ENCODE data around the gene KCNIP1.
"Not testable (repeated sequence)": the region's sequence is repeated elsewhere in the genome, so short reads cannot be mapped to it uniquely, and the experiment has no call there.

Gene KCNIP1

DNA sequence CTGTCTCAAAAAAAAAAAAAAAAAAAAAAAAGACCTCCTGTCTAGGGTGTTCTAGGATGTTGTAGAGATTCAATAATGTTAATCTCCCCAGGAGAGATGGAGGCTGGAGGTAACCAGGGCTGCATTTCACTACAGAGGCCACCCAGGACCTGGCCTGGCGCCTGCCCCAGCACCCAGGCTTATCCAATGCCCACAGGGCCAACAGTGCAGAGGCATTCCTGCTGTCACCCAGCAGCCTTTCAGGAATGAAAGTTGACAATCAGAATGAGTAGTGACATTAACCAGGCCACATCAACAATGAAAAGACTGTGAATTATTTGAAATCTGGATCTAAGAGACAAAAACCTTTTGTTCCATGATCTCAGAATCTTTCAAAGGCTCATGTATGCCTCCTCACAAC is 243.5 kb downstream of the KCNIP1 start:
- WGBS = 91% methylated on average over 1 of the region's 1 CpG
- H3K27me3 ChIP-seq (ENCODE audit: insufficient read depth, low read length) = peaks cover 6% of the 10 kb centered on the region; the same call in 1 of the 2 replicates
- H3K9ac ChIP-seq (ENCODE audit: low read depth, low read length) = no peak overlapping the region
- no peak overlapping the region for H3K27ac ChIP-seq (ENCODE audit: low read depth, low read length)
- H3K4me1 ChIP-seq (ENCODE audit: insufficient read depth, low read length) = peaks cover 13% of the 10 kb centered on the region
- no peaks in the 10 kb centered on the region for H3K9me3 ChIP-seq (ENCODE audit: insufficient read depth, low read depth, low read length)
- H3K4me3 ChIP-seq (ENCODE audit: low read length) = no peak overlapping the region
- no peaks in the 10 kb centered on the region for H3K36me3 ChIP-seq (ENCODE audit: insufficient read depth, low read length)

DNA sequence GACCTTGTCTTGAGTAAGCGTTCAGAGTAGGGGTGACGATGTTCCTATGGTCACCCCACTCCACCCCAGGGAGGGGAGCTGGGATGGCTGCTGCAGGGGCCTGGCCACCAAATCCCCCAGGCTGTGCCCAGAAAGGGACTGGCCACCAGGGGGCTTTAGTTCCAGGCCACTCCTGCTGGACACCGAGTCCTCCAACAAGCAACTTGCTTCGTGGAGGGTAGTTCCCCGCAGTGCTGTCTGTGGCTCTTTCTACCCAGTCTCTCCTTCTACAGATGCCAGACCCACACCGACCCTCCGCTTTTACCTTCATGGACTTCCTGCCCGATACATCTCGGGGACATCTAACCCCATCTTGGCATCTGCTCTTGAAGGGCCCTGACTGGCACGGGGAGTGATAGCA is 244.0 kb downstream of the KCNIP1 start:
- H3K36me3 ChIP-seq (ENCODE audit: insufficient read depth, low read length) = no peaks in the 10 kb centered on the region
- 87% methylated on average over 10 of the region's 10 CpGs for WGBS
- no peak overlapping the region for H3K27ac ChIP-seq (ENCODE audit: low read depth, low read length)
- no peak overlapping the region for H3K4me3 ChIP-seq (ENCODE audit: low read length)
- H3K9me3 ChIP-seq (ENCODE audit: insufficient read depth, low read depth, low read length) = no peaks in the 10 kb centered on the region
- no peak overlapping the region for H3K9ac ChIP-seq (ENCODE audit: low read depth, low read length)
- H3K4me1 ChIP-seq (ENCODE audit: insufficient read depth, low read length) = peaks cover 13% of the 10 kb centered on the region
- H3K27me3 ChIP-seq (ENCODE audit: insufficient read depth, low read length) = peaks cover 6% of the 10 kb centered on the region; the same call in 1 of the 2 replicates

DNA sequence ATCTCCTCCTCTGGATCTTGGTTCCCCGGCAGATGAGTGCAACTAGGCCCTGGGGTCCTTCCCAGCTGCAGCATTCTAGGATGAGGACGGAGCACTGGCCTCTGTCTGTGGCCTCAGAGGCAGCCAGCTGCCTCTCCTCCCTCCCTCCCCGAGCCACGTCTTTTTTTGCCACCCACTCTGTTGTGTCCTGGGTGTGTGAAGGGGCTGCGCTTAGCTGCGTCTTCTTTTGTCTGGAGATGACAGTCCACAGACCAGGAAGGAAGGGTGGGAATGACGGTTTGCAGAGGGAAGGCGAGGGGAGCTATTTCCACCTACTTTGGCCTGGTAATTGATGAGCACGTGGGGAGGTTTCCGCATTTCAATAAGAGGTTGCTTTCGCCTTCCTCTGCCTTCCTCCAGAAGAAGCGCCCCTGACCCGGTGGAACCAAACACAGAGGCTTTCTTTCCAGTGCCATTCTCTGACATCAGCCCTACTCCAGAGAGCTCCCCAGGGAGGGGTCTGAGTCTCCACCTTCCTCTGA is 245.2 kb downstream of the KCNIP1 start:
- Histone ChIP-seq H3K4me1 (ENCODE audit: insufficient read depth, low read length) (peaks cover 13% of the 10 kb centered on the region), H3K9ac (ENCODE audit: low read depth, low read length) (no peak overlapping the region), H3K36me3 (ENCODE audit: insufficient read depth, low read length) (no peaks in the 10 kb centered on the region), H3K27ac (ENCODE audit: low read depth, low read length) (no peak overlapping the region), H3K9me3 (ENCODE audit: insufficient read depth, low read depth, low read length) (no peaks in the 10 kb centered on the region), H3K4me3 (ENCODE audit: low read length) (no peak overlapping the region), H3K27me3 (ENCODE audit: insufficient read depth, low read length) (no peaks in the 10 kb centered on the region)
- WGBS = 58% methylated on average over 11 of the region's 13 CpGs

DNA sequence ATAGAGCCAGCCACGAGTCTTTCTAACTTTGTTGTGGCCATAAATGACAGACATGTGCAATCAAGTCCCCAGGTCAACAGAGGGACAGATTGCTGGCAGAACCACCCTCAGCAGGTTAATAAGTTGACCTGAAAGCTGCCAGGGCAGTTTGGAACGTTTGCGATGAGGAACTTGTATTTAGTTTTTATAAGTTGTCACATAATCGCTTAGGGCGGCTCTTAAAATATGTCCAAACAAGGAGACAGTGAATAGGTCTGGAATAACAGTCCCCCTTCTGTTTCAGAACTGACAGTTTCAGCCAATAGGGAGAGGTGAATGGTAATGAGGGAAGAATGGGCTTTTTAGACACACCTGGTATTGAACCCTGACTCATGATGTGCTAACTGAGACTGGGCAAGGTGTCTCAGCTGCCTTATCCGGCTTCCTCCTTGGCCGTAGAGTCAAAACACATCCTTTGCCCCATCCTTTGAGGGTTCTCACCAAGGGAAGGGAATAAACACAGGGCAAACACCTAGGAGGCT is 246.2 kb downstream of the KCNIP1 start:
- Histone ChIP-seq H3K27me3 (ENCODE audit: insufficient read depth, low read length) (no peaks in the 10 kb centered on the region), H3K36me3 (ENCODE audit: insufficient read depth, low read length) (no peaks in the 10 kb centered on the region), H3K27ac (ENCODE audit: low read depth, low read length) (no peak overlapping the region), H3K4me3 (ENCODE audit: low read length) (no peak overlapping the region), H3K9ac (ENCODE audit: low read depth, low read length) (no peak overlapping the region), H3K4me1 (ENCODE audit: insufficient read depth, low read length) (peaks cover 13% of the 10 kb centered on the region), H3K9me3 (ENCODE audit: insufficient read depth, low read depth, low read length) (no peaks in the 10 kb centered on the region)
- WGBS = 94% methylated on average over 7 of the region's 7 CpGs

DNA sequence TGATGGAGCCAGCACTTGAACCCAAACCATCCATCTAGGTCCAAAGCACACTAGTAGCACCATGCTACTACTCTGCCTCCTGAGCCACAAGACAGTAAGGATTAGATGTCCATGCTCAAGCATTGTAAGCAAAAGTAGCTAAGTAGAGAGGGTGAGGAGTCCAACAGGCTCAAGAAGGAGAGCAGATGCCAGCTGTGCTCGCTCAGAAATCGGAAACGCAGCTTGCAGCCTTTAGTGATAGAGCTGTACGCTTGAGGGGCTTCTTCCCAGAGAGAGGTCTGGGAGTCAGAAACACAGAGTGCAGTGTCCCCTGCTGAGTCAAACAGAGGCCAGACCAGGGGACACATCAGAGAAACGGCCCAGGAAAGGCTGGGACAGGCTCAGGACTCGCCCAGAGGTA is 247.0 kb downstream of the KCNIP1 start:
- no peaks in the 10 kb centered on the region for H3K27me3 ChIP-seq (ENCODE audit: insufficient read depth, low read length)
- no peak overlapping the region for H3K9ac ChIP-seq (ENCODE audit: low read depth, low read length)
- H3K4me3 ChIP-seq (ENCODE audit: low read length) = no peak overlapping the region
- WGBS = 93% methylated on average over 6 of the region's 6 CpGs
- H3K9me3 ChIP-seq (ENCODE audit: insufficient read depth, low read depth, low read length) = no peaks in the 10 kb centered on the region
- peaks cover 6% of the 10 kb centered on the region for H3K4me1 ChIP-seq (ENCODE audit: insufficient read depth, low read length)
- no peak overlapping the region for H3K27ac ChIP-seq (ENCODE audit: low read depth, low read length)
- H3K36me3 ChIP-seq (ENCODE audit: insufficient read depth, low read length) = no peaks in the 10 kb centered on the region

DNA sequence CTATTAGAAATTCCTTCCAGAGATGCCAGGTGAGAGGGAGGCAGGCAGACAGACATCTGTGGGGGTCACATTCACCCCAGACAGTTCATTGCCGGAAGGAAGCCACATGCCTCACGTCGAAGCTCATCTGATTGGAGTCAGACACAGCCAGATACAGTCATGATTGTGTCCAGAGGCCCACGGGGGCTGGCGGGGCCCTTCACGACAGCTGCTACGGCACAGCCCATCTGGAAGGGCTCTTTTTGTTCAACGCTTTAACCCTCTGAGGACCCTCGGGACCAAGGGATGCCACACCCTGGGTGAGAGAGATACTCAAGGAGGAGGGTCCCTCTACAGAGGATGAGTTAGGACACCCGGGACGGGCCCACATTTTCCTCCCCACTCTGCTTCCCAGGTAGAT is 247.8 kb downstream of the KCNIP1 start:
- whole genome bisulfite sequencing = 81% methylated on average over 11 of the region's 11 CpGs
- Histone ChIP-seq H3K36me3 (ENCODE audit: insufficient read depth, low read length) (no peaks in the 10 kb centered on the region), H3K4me1 (ENCODE audit: insufficient read depth, low read length) (peaks cover 1% of the 10 kb centered on the region), H3K27me3 (ENCODE audit: insufficient read depth, low read length) (no peaks in the 10 kb centered on the region), H3K9me3 (ENCODE audit: insufficient read depth, low read depth, low read length) (no peaks in the 10 kb centered on the region), H3K4me3 (ENCODE audit: low read length) (no peak overlapping the region), H3K27ac (ENCODE audit: low read depth, low read length) (no peak overlapping the region), H3K9ac (ENCODE audit: low read depth, low read length) (no peak overlapping the region)

DNA sequence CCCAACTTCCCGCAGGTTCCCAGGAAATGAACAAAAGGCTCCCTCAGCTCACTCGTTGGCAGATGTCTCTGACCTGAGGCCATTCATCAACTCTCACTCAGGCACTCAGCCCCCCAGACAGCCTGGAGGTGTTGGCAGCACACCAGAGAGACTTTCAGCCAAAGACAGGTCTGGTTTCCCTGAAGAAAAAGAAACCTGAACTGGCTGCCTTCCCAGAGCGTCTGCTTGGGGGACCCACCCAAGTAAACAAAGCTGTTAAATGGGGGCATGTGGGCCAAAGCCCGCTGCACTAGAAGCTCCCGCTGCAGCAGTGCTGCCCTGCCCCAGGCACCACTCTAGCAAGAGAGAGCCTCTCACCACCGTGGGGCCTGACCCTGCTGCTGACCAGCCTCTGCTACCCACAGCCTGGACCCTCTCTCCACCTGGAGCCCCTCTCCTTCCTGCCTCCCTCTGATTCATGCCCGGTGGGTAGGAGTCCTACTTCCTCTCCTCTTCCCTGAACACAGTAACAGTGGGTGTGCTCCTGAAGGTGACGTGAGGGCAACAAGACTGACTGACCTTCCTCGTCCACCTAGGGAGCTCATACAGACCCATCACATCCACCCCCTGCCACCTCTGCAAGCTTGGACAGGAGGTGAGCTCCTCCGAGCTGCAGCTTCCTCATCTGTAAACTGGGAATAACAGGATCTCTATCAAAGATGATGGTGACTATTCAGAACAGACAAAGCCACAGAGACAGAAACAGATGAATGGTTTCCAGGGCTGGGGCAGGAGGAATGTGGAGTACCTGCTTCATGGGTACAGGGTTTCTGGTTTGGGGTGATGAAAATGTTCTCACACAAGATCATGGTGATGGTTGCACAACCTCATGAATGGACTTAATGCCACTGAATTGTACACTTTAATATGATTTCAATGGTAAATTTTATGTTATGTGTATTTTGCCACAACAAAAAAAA is 248.7 kb downstream of the KCNIP1 start:
- Histone ChIP-seq H3K27me3 (ENCODE audit: insufficient read depth, low read length) (no peaks in the 10 kb centered on the region), H3K36me3 (ENCODE audit: insufficient read depth, low read length) (no peaks in the 10 kb centered on the region), H3K9me3 (ENCODE audit: insufficient read depth, low read depth, low read length) (no peaks in the 10 kb centered on the region), H3K4me3 (ENCODE audit: low read length) (no peak overlapping the region), H3K9ac (ENCODE audit: low read depth, low read length) (no peak overlapping the region), H3K4me1 (ENCODE audit: insufficient read depth, low read length) (peaks cover 2% of the 10 kb centered on the region; the same call in 1 of the 2 replicates), H3K27ac (ENCODE audit: low read depth, low read length) (no peak overlapping the region)
- 87% methylated on average over 10 of the region's 10 CpGs for WGBS

DNA sequence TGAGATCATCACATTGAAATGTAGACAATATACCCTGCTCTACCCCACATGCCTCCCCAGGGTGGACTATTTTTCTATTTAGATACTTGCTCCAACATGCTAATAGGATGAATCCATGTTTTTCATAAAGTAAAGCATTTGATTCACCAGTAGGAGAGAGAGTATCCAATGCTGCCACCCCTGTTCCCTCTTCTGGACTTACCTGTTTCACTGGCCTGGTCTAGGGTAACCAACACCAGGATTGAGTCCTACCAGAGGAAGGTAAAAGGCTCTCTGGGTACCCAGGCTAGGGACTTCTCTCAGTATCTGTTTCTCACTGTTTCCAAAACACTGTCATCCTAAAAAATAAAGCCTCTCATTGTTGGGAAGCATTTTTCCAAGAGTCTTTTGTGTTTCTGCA is 249.5 kb downstream of the KCNIP1 start:
- Histone ChIP-seq H3K27ac (ENCODE audit: low read depth, low read length) (no peak overlapping the region), H3K36me3 (ENCODE audit: insufficient read depth, low read length) (no peaks in the 10 kb centered on the region)

DNA sequence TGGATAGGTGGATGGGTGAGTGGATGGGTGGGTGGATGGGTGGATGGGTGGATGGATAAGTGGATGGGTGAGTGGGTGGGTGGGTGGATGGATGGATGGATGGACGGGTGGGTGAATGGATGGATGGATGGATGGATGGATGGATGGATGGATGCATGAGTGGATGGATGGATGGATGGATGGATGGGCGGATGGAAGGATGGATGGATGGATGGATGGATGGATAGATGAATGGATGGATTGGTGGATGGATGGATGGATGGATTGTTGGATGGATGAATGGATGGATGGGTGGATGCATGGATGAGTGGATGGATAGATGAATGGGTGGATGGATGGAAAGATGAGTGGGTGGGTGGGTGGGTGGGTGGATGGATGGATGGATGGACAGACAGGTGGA is 250.7 kb downstream of the KCNIP1 start:
- 75% methylated on average over 2 of the region's 2 CpGs for WGBS
- not testable (repeated sequence) for H3K9ac ChIP-seq (ENCODE audit: low read depth, low read length); H3K4me1 ChIP-seq (ENCODE audit: insufficient read depth, low read length); H3K9me3 ChIP-seq (ENCODE audit: insufficient read depth, low read depth, low read length); H3K27me3 ChIP-seq (ENCODE audit: insufficient read depth, low read length); H3K4me3 ChIP-seq (ENCODE audit: low read length); H3K36me3 ChIP-seq (ENCODE audit: insufficient read depth, low read length); H3K27ac ChIP-seq (ENCODE audit: low read depth, low read length)

More for the DNA sequence above, 249.5 kb downstream of the KCNIP1 start:
- Histone ChIP-seq H3K4me3 (ENCODE audit: low read length) (no peak overlapping the region), H3K9me3 (ENCODE audit: insufficient read depth, low read depth, low read length) (no peaks in the 10 kb centered on the region), H3K4me1 (ENCODE audit: insufficient read depth, low read length) (peaks cover 9% of the 10 kb centered on the region; the same call in 1 of the 2 replicates), H3K9ac (ENCODE audit: low read depth, low read length) (no peak overlapping the region), H3K27me3 (ENCODE audit: insufficient read depth, low read length) (no peaks in the 10 kb centered on the region)

DNA sequence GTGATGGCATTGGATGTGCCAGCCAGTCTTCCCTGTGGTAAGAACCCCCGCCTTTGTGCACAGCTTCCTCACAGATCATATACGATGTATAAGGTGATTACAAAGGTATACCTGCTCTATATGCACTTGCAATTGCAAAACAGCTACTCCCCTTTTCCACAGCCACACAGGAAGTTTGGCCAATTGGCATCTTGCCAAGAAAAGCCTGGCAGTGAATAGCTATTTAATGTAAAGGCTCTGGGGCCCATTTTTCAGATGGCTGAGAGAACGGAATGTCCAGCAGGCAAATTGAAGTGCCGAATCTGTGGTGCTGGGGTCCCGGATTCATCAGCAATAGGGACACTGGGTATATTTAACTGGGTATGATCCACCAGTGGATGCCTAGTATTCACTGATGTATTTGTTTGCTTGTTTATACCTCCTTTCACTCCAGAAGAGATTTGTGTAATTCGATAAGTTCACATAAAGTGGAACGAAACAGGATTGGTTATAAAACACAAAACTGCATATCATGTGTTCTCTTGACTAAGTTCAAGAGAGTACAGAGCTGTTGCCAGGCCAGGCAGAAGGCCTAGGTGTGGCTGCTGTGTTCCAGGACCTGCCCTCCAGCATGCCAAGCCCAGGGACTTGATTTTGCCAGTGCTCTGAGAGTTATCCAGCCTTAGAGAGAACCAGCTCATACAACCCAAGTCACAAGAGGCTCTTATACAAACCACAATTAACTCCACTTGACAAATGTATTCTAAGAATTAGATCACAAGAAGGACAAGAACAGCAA is 252.0 kb downstream of the KCNIP1 start:
- Histone ChIP-seq H3K36me3 (ENCODE audit: insufficient read depth, low read length) (no peaks in the 10 kb centered on the region), H3K4me3 (ENCODE audit: low read length) (no peak overlapping the region), H3K27ac (ENCODE audit: low read depth, low read length) (no peak overlapping the region), H3K27me3 (ENCODE audit: insufficient read depth, low read length) (no peaks in the 10 kb centered on the region), H3K4me1 (ENCODE audit: insufficient read depth, low read length) (peaks cover 13% of the 10 kb centered on the region), H3K9ac (ENCODE audit: low read depth, low read length) (no peak overlapping the region), H3K9me3 (ENCODE audit: insufficient read depth, low read depth, low read length) (no peaks in the 10 kb centered on the region)
- WGBS = 93% methylated on average over 7 of the region's 7 CpGs

DNA sequence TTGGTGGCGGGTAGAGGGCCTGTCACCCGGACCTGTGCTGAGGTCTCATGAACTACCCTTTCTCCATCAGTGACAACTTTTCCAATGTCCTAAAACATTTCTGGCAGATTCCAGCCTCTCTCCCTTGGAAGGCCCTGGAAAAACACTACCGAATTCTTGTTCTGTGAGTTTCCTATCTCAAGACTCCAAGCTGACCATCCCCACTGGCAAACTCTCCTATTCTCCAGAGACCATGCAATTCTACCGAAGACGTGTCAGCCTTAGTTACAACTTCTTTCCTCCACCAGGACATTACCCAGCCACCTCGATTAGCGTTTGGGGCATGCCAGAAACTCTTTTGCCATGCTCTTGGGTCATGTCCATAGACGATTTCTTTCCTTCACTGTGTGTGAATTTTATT is 252.9 kb downstream of the KCNIP1 start:
- 91% methylated on average over 8 of the region's 8 CpGs for WGBS

More for the DNA sequence above, 252.9 kb downstream of the KCNIP1 start:
- no peak overlapping the region for H3K4me3 ChIP-seq (ENCODE audit: low read length)
- H3K27me3 ChIP-seq (ENCODE audit: insufficient read depth, low read length) = no peaks in the 10 kb centered on the region
- no peaks in the 10 kb centered on the region for H3K9me3 ChIP-seq (ENCODE audit: insufficient read depth, low read depth, low read length)
- no peaks in the 10 kb centered on the region for H3K36me3 ChIP-seq (ENCODE audit: insufficient read depth, low read length)
- no peak overlapping the region for H3K9ac ChIP-seq (ENCODE audit: low read depth, low read length)
- peaks cover 20% of the 10 kb centered on the region for H3K4me1 ChIP-seq (ENCODE audit: insufficient read depth, low read length)
- H3K27ac ChIP-seq (ENCODE audit: low read depth, low read length) = no peak overlapping the region
